DOHH2 (cell line): ENCODE data around the gene ROR1.
A peak's percentile ranks its signal among the peaks of the same experiment; 100 is the strongest.

Experiments used
- H3F3A ChIP-seq: fragments of 200-600 bp; sonication (generic), shearing (Covaris generic); 2 replicates; pipeline ENCODE4 v1.6.0; 2016; ENCODE audit warnings: antibody characterized with exemption, mild to moderate bottlenecking; ENCODE audit not compliant: control insufficient read depth, insufficient read depth
- H3K27ac ChIP-seq: fragments of 200-600 bp; sonication (generic); 2 replicates; pipeline ENCODE4 v1.5.1; 2014; ENCODE audit warnings: low read depth, mild to moderate bottlenecking, low read length, moderate library complexity
- H3K27me3 ChIP-seq: fragments of 200-600 bp; sonication (generic); 2 replicates; pipeline ENCODE4 v1.6.1; 2014; ENCODE audit warnings: mild to moderate bottlenecking, low read length, mixed read lengths; ENCODE audit not compliant: control insufficient read depth
- H3K36me3 ChIP-seq: fragments of 200-600 bp; sonication (generic); 2 replicates; pipeline ENCODE4 v1.6.1; 2014; ENCODE audit warnings: mild to moderate bottlenecking, low read length, moderate library complexity, mixed read lengths; ENCODE audit not compliant: control insufficient read depth
- H3K4me1 ChIP-seq: fragments of 200-600 bp; sonication (generic); 2 replicates; pipeline ENCODE4 v1.6.1; 2014; ENCODE audit warnings: mild to moderate bottlenecking, low read length, mixed read lengths; ENCODE audit not compliant: control insufficient read depth
- H3K4me2 ChIP-seq: fragments of 200-600 bp; sonication (generic); 2 replicates; pipeline ENCODE4 v1.6.0; 2014; ENCODE audit warnings: mild to moderate bottlenecking, low read length, moderate library complexity
- H3K4me3 ChIP-seq: fragments of 200-600 bp; sonication (generic); 2 replicates; pipeline ENCODE4 v1.5.1; 2014; ENCODE audit warnings: mild to moderate bottlenecking, low read length, mixed read lengths
- H3K79me2 ChIP-seq: fragments of 200-600 bp; sonication (generic); 2 replicates; pipeline ENCODE4 v1.6.1; 2014; ENCODE audit warnings: mild to moderate bottlenecking, low read length, mixed read lengths; ENCODE audit not compliant: control insufficient read depth
- H3K9me2 ChIP-seq: fragments of 200-600 bp; sonication (generic); replicated peaks from 2 replicates; pipeline ENCODE4 v1.6.1; 2014; ENCODE audit warnings: mild to moderate bottlenecking, low read length, mixed read lengths; ENCODE audit not compliant: control insufficient read depth
- H3K9me3 ChIP-seq: fragments of 200-600 bp; sonication (generic); 2 replicates; pipeline ENCODE4 v1.6.1; 2014; ENCODE audit warnings: antibody characterized with exemption, low read length, mixed read lengths; ENCODE audit not compliant: control insufficient read depth, insufficient read depth
- H4K20me1 ChIP-seq: fragments of 200-600 bp; sonication (generic); 2 replicates; pipeline ENCODE4 v1.6.0; 2014; ENCODE audit warnings: low read depth, mild to moderate bottlenecking, antibody characterized with exemption, low read length, moderate library complexity; ENCODE audit not compliant: control insufficient read depth, insufficient read depth
- CTCF ChIP-seq: fragments of 200-600 bp; sonication (generic); IDR thresholded peaks from one replicate; pipeline ENCODE4 v1.5.1; 2014; ENCODE audit warnings: antibody characterized with exemption, mild to moderate bottlenecking, low read depth, low read length; ENCODE audit not compliant: poor library complexity, severe bottlenecking
- EZH2phosphoT487 ChIP-seq: fragments of 200-600 bp; sonication (generic); IDR thresholded peaks from 2 replicates; pipeline ENCODE4 v1.6.1; 2017; ENCODE audit warnings: borderline replicate concordance, mild to moderate bottlenecking, antibody characterized with exemption, low read length, moderate library complexity, mixed read lengths

Gene ROR1

DNA sequence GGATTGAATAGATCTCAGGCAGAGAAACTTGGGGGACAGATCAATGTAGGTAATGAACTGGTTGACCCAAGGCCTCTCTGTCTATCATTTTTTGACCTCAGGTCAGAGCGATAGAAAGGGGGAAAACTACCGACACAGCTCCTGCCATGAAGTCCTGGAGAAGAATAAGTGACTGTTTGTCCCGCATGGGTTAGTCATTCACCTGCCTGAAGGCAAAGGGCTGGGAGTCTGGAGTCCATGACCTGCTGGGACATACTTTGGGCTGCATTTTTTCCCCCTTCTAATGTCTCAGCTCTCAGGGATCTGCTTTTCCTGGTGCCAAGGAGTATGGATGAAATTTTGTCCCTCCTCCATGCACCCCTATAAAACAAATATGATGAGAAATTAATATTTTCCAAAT is 1.6 kb upstream of the ROR1 start:
- Histone ChIP-seq H3K9me3 (no peaks in the 10 kb centered on the region), H3K9me2 (no peaks in the 10 kb centered on the region), H3K4me1 (peaks cover 13% of the 10 kb centered on the region), H3K4me3 (no peak overlapping the region), H3K79me2 (no peaks in the 10 kb centered on the region), H3K27ac (no peak overlapping the region), H3F3A (no peaks in the 10 kb centered on the region), H3K27me3 (no peaks in the 10 kb centered on the region), H3K4me2 (no peak overlapping the region), H3K36me3 (no peaks in the 10 kb centered on the region), H4K20me1 (no peaks in the 10 kb centered on the region)
- no peak for TF ChIP-seq CTCF
- no peak for TF ChIP-seq EZH2phosphoT487

GRCh38 chr1:63772876-63773275 is 941 bp upstream of the ROR1 start:
- H3K4me3 ChIP-seq: no peak overlapping the region
- H3K27ac ChIP-seq: no peak overlapping the region
- H3K36me3 ChIP-seq: no peaks in the 10 kb centered on the region
- H3K4me1 ChIP-seq: peaks cover 13% of the 10 kb centered on the region
- H3K9me2 ChIP-seq: no peaks in the 10 kb centered on the region
- H3F3A ChIP-seq: no peaks in the 10 kb centered on the region
- H3K79me2 ChIP-seq: no peaks in the 10 kb centered on the region
- H3K9me3 ChIP-seq: no peaks in the 10 kb centered on the region
- TF ChIP-seq EZH2phosphoT487 (no peak), CTCF (no peak)
- no peaks in the 10 kb centered on the region for H4K20me1 ChIP-seq
- H3K27me3 ChIP-seq: no peaks in the 10 kb centered on the region
- H3K4me2 ChIP-seq: no peak overlapping the region

- H3K27ac ChIP-seq: no peak overlapping the region
- H3K4me3 ChIP-seq: peak overlapping the region; percentile 42
- TF ChIP-seq EZH2phosphoT487: no peak
- no peak for TF ChIP-seq CTCF
- H3K9me2 ChIP-seq: no peaks in the 10 kb centered on the region
- H4K20me1 ChIP-seq: no peaks in the 10 kb centered on the region
- no peaks in the 10 kb centered on the region for H3K9me3 ChIP-seq
- H3K4me2 ChIP-seq: peak overlapping the region; percentile 50
- peaks cover 13% of the 10 kb centered on the region for H3K4me1 ChIP-seq
- H3K79me2 ChIP-seq: no peaks in the 10 kb centered on the region
- no peaks in the 10 kb centered on the region for H3K36me3 ChIP-seq
- H3F3A ChIP-seq: no peaks in the 10 kb centered on the region
- H3K27me3 ChIP-seq: no peaks in the 10 kb centered on the region
Observed at GRCh38 chr1:63773496-63773814, 362 bp upstream of the ROR1 start.
